ENCODE data around the gene FILIP1L. TPM values are rescaled to one million over a fixed set of nuclear protein-coding genes. Genes with fewer than 3 reads are reported as not detected.

The FILIP1L gene
- total and polyA plus RNA-seq, 12 donors, result 5.3 to 33.2 (median 17.4) TPM

DNA sequence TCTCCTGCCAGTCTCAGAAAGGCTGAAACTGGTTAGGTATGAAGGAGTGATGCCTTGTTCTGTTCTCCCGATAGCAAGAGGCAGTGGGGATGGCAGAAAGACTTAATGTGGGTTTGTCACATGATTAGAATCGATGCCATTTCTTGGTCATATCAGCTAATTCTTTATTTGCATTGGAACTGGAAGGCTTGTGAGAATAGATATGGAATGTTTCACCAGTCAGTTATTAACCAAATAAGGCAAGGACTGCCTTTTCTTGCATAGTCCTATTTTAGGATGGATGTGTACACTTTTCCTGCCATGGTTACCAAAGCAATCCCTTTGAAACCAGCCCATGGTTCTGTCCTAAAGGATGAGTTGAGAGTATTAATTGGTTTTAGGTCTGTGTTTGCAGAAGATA, 33.7 kb downstream of the FILIP1L start:
- no peak for TF ChIP-seq POLR2A (IDR thresholded peaks at IDR 0.05)
- no peak for TF ChIP-seq CTCF (IDR thresholded peaks at IDR 0.05)
- H3K27me3 ChIP-seq, result no peaks in the 10 kb centered on the region
- no peak for DNase-seq
- H3K27ac ChIP-seq, result no peak overlapping the region
- WGBS, 4 donors, result 78 to 89% (median 88%) methylated on average over 2 of the region's 2 CpGs
- H3K4me1 ChIP-seq (replicated peaks in 1 of 2), result peaks cover 4 to 17% of the 10 kb centered on the region in 2 donors
- intact Hi-C loops (cut with DNase I), result no loop called here
- H3K4me3 ChIP-seq, result no peak overlapping the region
- H3K36me3 ChIP-seq (replicated peaks in 1 of 2), result no peaks in the 10 kb centered on the region
- no peaks in the 10 kb centered on the region for H3K9me3 ChIP-seq (replicated peaks in 1 of 3)

- no peaks in the 10 kb centered on the region for H3K36me3 ChIP-seq (replicated peaks in 1 of 2)
- TF ChIP-seq POLR2A (IDR thresholded peaks at IDR 0.05), result no peak
- TF ChIP-seq CTCF (IDR thresholded peaks at IDR 0.05), result no peak
- H3K27ac ChIP-seq, result no peak overlapping the region
- no peak for DNase-seq
- no peaks in the 10 kb centered on the region for H3K27me3 ChIP-seq
- 96 to 98% (median 97%) methylated on average over 1 of the region's 1 CpG for WGBS, 4 donors
- no peak overlapping the region for H3K4me3 ChIP-seq
- no peaks in the 10 kb centered on the region for H3K9me3 ChIP-seq (replicated peaks in 1 of 3)
- intact Hi-C loops (cut with DNase I), result loop anchor here in 1 of 2 donors (10.0 kb wide), 1 partner anchor 75 kb away; no protein-coding TSS in a partner anchor
- H3K4me1 ChIP-seq (replicated peaks in 1 of 2), result peaks cover 4 to 17% of the 10 kb centered on the region in 2 donors
Measured at GRCh38 chr3:100079328-100079727, 35.0 kb downstream of the FILIP1L start.

GRCh38 chr3:100076731-100077529, 37.4 kb downstream of the FILIP1L start:
- DNase-seq, result peak in 5 of 7 donors; percentile 39 to 73 (median 44)
- TF ChIP-seq CTCF (IDR thresholded peaks at IDR 0.05) (no peak), POLR2A (IDR thresholded peaks at IDR 0.05) (no peak)
- whole genome bisulfite sequencing, 4 donors, result 36 to 45% (median 42%) methylated on average over 7 of the region's 7 CpGs
- peak overlapping the region in 1 of 4 donors; percentile 24 for H3K4me3 ChIP-seq
- H3K36me3 ChIP-seq (replicated peaks in 1 of 2), result no peaks in the 10 kb centered on the region
- no peaks in the 10 kb centered on the region for H3K27me3 ChIP-seq
- peaks cover 4 to 24% of the 10 kb centered on the region in 2 donors for H3K4me1 ChIP-seq (replicated peaks in 1 of 2)
- H3K9me3 ChIP-seq (replicated peaks in 1 of 3), result no peaks in the 10 kb centered on the region
- intact Hi-C loops (cut with DNase I), result loop anchor here in 1 of 2 donors (10.0 kb wide), 1 partner anchor 78 kb away; no protein-coding TSS in a partner anchor
- H3K27ac ChIP-seq, result peak overlapping the region in 2 of 5 donors; percentile 37 to 49

DNA sequence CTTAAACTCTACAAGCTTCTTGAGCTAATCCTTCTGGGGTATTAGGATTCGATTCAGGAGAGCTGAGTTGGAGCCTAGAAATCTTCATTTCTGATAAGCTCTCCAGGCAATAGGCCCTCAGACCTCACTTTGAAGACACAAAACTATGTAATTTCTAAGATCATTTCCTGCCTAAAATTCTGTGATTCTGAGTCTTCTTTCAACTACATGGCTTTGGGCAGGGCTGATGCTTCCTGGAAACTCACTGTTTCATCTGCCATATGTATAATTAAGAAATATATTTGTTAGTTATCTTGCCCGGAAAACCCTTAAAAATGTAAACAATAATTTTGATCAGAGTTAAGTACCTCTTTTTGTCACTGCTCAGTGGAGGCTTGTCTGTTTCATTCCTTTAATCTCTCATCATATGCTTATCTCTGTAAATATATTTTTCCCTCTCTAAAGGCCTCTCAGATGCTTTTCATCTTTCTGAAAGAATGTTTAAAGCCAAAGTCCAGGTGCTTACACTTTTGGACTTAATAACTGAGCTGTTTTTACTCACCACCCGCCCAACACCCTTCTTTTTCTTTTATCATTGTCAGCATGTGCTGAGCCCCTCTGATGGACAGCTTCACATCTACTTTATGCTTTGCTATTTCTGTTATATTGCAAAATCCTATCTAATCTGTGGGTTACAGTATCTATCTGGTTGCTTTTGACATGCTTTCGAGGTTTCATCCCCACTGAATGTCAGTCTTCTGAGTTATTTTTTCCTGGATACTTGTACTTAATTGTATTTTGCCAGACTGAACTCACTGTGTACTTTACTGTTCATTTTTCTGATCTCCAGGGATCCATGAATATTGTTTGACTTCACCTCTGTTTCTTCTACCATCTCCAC, 38.2 kb downstream of the FILIP1L start:
- peak overlapping the region in 2 of 5 donors; percentile 37 to 49 for H3K27ac ChIP-seq
- TF ChIP-seq POLR2A (IDR thresholded peaks at IDR 0.05) (no peak), CTCF (IDR thresholded peaks at IDR 0.05) (no peak)
- WGBS, 4 donors, result 74 to 82% (median 77%) methylated on average over 4 of the region's 4 CpGs
- H3K36me3 ChIP-seq (replicated peaks in 1 of 2), result no peaks in the 10 kb centered on the region
- no peak for DNase-seq
- H3K4me3 ChIP-seq, result no peak overlapping the region
- intact Hi-C loops (cut with DNase I), result loop anchor here in 1 of 2 donors (10.0 kb wide), 1 partner anchor 79 kb away; no protein-coding TSS in a partner anchor
- H3K9me3 ChIP-seq (replicated peaks in 1 of 3), result no peaks in the 10 kb centered on the region
- no peaks in the 10 kb centered on the region for H3K27me3 ChIP-seq
- peaks cover 4 to 24% of the 10 kb centered on the region in 2 donors for H3K4me1 ChIP-seq (replicated peaks in 1 of 2)

Measured in adrenal gland (tissue), 12 donors.